Measurements from ENCODE around the gene RPS29.

The RPS29 gene

GRCh38 chr14:49559979-49560768 is 26.0 kb downstream of the RPS29 start:
- Mint-ChIP-seq H3K4me3 (no peak overlapping the region), H3K9me3 (no peaks in the 10 kb centered on the region), H3K27ac (ENCODE audit: low read depth) (no peak overlapping the region), H3K4me1 (no peaks in the 10 kb centered on the region), H3K36me3 (ENCODE audit: insufficient read depth) (peaks cover 3% of the 10 kb centered on the region), H3K27me3 (peaks cover 16% of the 10 kb centered on the region)
- DNase-seq (ENCODE audit: low spot score in 2 of 2): no peak
- ATAC-seq (replicated peaks; ENCODE audit: extremely low read depth, poor library complexity, severe bottlenecking): no peak

DNA sequence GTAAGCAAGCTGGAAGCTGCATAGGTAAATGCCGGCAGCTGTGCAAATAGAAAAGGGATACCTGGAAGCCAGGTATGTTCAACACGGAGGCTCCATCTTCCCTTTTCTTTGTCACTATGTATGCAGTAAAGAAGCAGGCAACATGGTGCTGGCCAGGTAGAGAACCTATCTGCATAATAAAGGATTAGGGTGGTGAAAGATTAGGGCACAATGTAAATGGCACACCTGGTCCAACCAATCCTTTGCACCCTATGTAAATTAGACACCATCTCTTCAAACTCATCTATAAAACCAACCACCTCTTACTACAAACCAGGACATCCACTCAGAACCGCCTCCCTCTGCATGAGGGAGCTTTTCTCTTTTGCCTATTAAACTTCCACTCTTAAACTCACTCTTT is 32.3 kb downstream of the RPS29 start:
- peaks cover 3% of the 10 kb centered on the region for H3K36me3 Mint-ChIP-seq (ENCODE audit: insufficient read depth)
- DNase-seq (ENCODE audit: low spot score in 2 of 2): no peak
- H3K4me3 Mint-ChIP-seq: no peak overlapping the region
- H3K27ac Mint-ChIP-seq (ENCODE audit: low read depth): no peak overlapping the region
- H3K9me3 Mint-ChIP-seq: no peaks in the 10 kb centered on the region
- H3K27me3 Mint-ChIP-seq: no peaks in the 10 kb centered on the region
- no peak for ATAC-seq (replicated peaks; ENCODE audit: extremely low read depth, poor library complexity, severe bottlenecking)
- no peaks in the 10 kb centered on the region for H3K4me1 Mint-ChIP-seq

GRCh38 chr14:49553106-49553505 is 33.1 kb downstream of the RPS29 start:
- no peaks in the 10 kb centered on the region for H3K9me3 Mint-ChIP-seq
- H3K4me1 Mint-ChIP-seq: no peaks in the 10 kb centered on the region
- H3K4me3 Mint-ChIP-seq: no peak overlapping the region
- peaks cover 5% of the 10 kb centered on the region for H3K27me3 Mint-ChIP-seq
- DNase-seq (ENCODE audit: low spot score in 2 of 2) (no peak), ATAC-seq (replicated peaks; ENCODE audit: extremely low read depth, poor library complexity, severe bottlenecking) (no peak)
- peaks cover 3% of the 10 kb centered on the region for H3K36me3 Mint-ChIP-seq (ENCODE audit: insufficient read depth)
- H3K27ac Mint-ChIP-seq (ENCODE audit: low read depth): no peak overlapping the region

GRCh38 chr14:49551569-49551968 is 34.6 kb downstream of the RPS29 start:
- Mint-ChIP-seq H3K4me3 (no peak overlapping the region), H3K36me3 (ENCODE audit: insufficient read depth) (peaks cover 5% of the 10 kb centered on the region), H3K4me1 (no peaks in the 10 kb centered on the region), H3K9me3 (no peaks in the 10 kb centered on the region), H3K27ac (ENCODE audit: low read depth) (no peak overlapping the region), H3K27me3 (peaks cover 10% of the 10 kb centered on the region)
- no peak for DNase-seq (ENCODE audit: low spot score in 2 of 2)
- ATAC-seq (replicated peaks; ENCODE audit: extremely low read depth, poor library complexity, severe bottlenecking): no peak

DNA sequence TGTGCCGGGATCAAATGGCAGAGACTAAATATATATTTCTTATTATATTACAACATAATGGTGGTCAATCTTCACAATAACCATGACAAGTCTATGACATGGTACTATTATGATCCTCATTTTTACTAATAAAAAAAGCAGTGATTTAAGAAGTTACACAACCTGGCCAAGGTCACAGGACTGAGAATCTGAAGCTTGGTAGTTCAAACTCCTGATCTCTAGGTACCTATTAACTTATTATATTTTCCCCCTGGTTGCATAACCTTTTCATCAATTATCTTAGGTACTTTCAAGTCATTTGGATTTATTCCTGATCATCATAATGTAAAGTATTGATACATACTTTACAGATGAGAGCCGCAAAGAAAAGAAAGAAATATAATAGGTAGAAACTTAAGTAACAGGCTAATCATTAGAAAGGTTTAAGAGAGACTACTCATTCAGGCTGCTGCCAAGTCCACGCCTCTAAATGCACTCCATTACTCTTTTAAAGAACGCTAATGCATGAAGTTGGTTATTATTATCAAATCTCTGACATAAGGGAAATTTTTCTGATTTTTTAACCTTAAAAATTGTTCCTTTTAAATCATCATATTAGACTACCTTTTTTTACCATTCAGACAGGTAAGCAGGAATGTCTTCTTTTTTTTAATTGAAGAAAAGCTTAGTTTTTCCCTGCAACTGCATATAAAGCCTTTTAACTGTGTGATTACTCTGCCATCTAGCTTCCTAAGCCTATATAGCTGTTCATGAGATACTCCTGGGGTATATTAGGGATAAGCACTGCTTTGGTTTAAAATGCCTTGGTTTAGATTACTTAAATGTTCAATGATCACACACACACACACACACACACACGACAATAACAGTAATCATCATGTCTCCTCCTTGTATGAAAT is 35.6 kb downstream of the RPS29 start:
- peaks cover 10% of the 10 kb centered on the region for H3K27me3 Mint-ChIP-seq
- H3K4me3 Mint-ChIP-seq: no peak overlapping the region
- H3K36me3 Mint-ChIP-seq (ENCODE audit: insufficient read depth): peaks cover 5% of the 10 kb centered on the region
- DNase-seq (ENCODE audit: low spot score in 2 of 2): no peak
- no peaks in the 10 kb centered on the region for H3K4me1 Mint-ChIP-seq
- no peak for ATAC-seq (replicated peaks; ENCODE audit: extremely low read depth, poor library complexity, severe bottlenecking)
- H3K27ac Mint-ChIP-seq (ENCODE audit: low read depth): no peak overlapping the region
- no peaks in the 10 kb centered on the region for H3K9me3 Mint-ChIP-seq

- Mint-ChIP-seq H3K27me3 (peaks cover 10% of the 10 kb centered on the region), H3K4me3 (no peak overlapping the region), H3K27ac (ENCODE audit: low read depth) (no peak overlapping the region), H3K9me3 (no peaks in the 10 kb centered on the region), H3K4me1 (no peaks in the 10 kb centered on the region), H3K36me3 (ENCODE audit: insufficient read depth) (peaks cover 5% of the 10 kb centered on the region)
- ATAC-seq (replicated peaks; ENCODE audit: extremely low read depth, poor library complexity, severe bottlenecking) (no peak), DNase-seq (ENCODE audit: low spot score in 2 of 2) (no peak)
Measured at GRCh38 chr14:49549881-49550280, 36.3 kb downstream of the RPS29 start.

- Mint-ChIP-seq H3K36me3 (ENCODE audit: insufficient read depth) (peaks cover 4% of the 10 kb centered on the region), H3K9me3 (no peaks in the 10 kb centered on the region), H3K4me3 (no peak overlapping the region), H3K4me1 (no peaks in the 10 kb centered on the region), H3K27ac (ENCODE audit: low read depth) (no peak overlapping the region), H3K27me3 (peaks cover 10% of the 10 kb centered on the region)
- no peak for DNase-seq (ENCODE audit: low spot score in 2 of 2)
- no peak for ATAC-seq (replicated peaks; ENCODE audit: extremely low read depth, poor library complexity, severe bottlenecking)
Measured at GRCh38 chr14:49549446-49549845, 36.7 kb downstream of the RPS29 start.

DNA sequence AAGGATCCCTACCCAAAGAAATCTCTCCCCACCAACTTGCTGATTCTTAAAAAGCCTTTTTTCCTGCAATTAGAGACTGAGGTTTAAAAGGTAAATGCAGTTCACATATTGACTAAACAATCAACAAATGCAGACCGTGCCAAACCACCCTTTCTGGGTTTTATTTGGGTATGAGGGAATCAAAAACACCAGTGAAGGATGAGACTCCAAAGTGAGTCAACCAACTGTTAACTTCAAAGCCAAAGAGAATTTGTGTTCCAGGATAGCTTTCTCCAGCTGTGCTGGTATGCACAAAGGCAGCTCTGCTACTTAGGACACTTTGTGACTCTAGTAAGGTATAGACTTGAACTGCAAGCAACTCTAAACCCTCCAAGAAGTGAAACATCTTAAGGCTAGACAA is 39.4 kb downstream of the RPS29 start:
- DNase-seq (ENCODE audit: low spot score in 2 of 2) (no peak), ATAC-seq (replicated peaks; ENCODE audit: extremely low read depth, poor library complexity, severe bottlenecking) (no peak)
- H3K9me3 Mint-ChIP-seq: no peaks in the 10 kb centered on the region
- H3K36me3 Mint-ChIP-seq (ENCODE audit: insufficient read depth): peaks cover 2% of the 10 kb centered on the region
- H3K27ac Mint-ChIP-seq (ENCODE audit: low read depth): no peak overlapping the region
- H3K27me3 Mint-ChIP-seq: peaks cover 10% of the 10 kb centered on the region
- no peak overlapping the region for H3K4me3 Mint-ChIP-seq
- no peaks in the 10 kb centered on the region for H3K4me1 Mint-ChIP-seq

GRCh38 chr14:49545716-49546115 is 40.5 kb downstream of the RPS29 start:
- no peak for DNase-seq (ENCODE audit: low spot score in 2 of 2)
- Mint-ChIP-seq H3K27ac (ENCODE audit: low read depth) (no peak overlapping the region), H3K9me3 (no peaks in the 10 kb centered on the region), H3K4me3 (no peak overlapping the region), H3K36me3 (ENCODE audit: insufficient read depth) (peaks cover 2% of the 10 kb centered on the region), H3K27me3 (peaks cover 10% of the 10 kb centered on the region), H3K4me1 (no peaks in the 10 kb centered on the region)
- ATAC-seq (replicated peaks; ENCODE audit: extremely low read depth, poor library complexity, severe bottlenecking): no peak

- no peak for ATAC-seq (replicated peaks; ENCODE audit: extremely low read depth, poor library complexity, severe bottlenecking)
- H3K27ac Mint-ChIP-seq (ENCODE audit: low read depth): no peak overlapping the region
- no peaks in the 10 kb centered on the region for H3K9me3 Mint-ChIP-seq
- H3K27me3 Mint-ChIP-seq: peaks cover 10% of the 10 kb centered on the region
- H3K36me3 Mint-ChIP-seq (ENCODE audit: insufficient read depth): peaks cover 2% of the 10 kb centered on the region
- DNase-seq (ENCODE audit: low spot score in 2 of 2): no peak
- no peak overlapping the region for H3K4me3 Mint-ChIP-seq
- no peaks in the 10 kb centered on the region for H3K4me1 Mint-ChIP-seq
Measured at GRCh38 chr14:49545071-49545470, 41.1 kb downstream of the RPS29 start.

- no peak for DNase-seq (ENCODE audit: low spot score in 2 of 2)
Measured at GRCh38 chr14:49541049-49541448, 45.1 kb downstream of the RPS29 start.

DNA sequence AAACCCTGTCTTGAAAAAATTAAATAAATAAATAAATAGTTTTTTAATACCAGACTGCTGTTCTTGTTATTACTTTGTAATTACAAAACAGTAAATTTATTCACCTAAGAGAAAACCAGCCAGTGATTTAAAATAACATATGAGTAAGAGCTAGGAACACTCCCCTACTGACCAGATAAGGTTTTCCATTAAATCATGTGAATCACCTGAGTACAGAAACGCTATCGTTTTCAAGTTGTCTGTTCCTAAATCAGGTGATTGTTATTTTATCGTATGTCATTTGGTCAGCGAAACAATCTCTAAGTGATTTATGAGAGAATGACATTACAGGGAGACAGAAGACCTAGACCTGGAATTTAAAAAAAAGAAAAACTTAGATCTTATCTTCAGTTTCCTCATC is 47.3 kb downstream of the RPS29 start:
- Mint-ChIP-seq H3K27me3 (no peaks in the 10 kb centered on the region), H3K27ac (ENCODE audit: low read depth) (no peak overlapping the region), H3K9me3 (no peaks in the 10 kb centered on the region), H3K36me3 (ENCODE audit: insufficient read depth) (no peaks in the 10 kb centered on the region), H3K4me3 (no peak overlapping the region), H3K4me1 (no peaks in the 10 kb centered on the region)
- ATAC-seq (replicated peaks; ENCODE audit: extremely low read depth, poor library complexity, severe bottlenecking) (no peak), DNase-seq (ENCODE audit: low spot score in 2 of 2) (no peak)

More at GRCh38 chr14:49541049-49541448, 45.1 kb downstream of the RPS29 start:
- Mint-ChIP-seq H3K27ac (ENCODE audit: low read depth) (no peak overlapping the region), H3K9me3 (no peaks in the 10 kb centered on the region), H3K4me3 (no peak overlapping the region), H3K27me3 (no peaks in the 10 kb centered on the region), H3K36me3 (ENCODE audit: insufficient read depth) (no peaks in the 10 kb centered on the region), H3K4me1 (no peaks in the 10 kb centered on the region)
- ATAC-seq (replicated peaks; ENCODE audit: extremely low read depth, poor library complexity, severe bottlenecking): no peak
